Transverse colon (tissue), 4 donors: Measurements from ENCODE around the gene BANF2.

Experiments used
- POLR2AphosphoS5 ChIP-seq, 3 donors: sonication (generic); formaldehyde crosslinking; IDR thresholded peaks; one replicate each; pipeline ENCODE4 v1.6.1; 2016; ENCODE audit warnings: antibody characterized with exemption in 3 of 3
- TF ChIP-seq, protein P1 (sequence below), 5 experiments: fragments of 200-600 bp in 3 of 5; fragments of 450-650 bp in 2 of 5; sonication (generic) in 3 of 5; IDR thresholded peaks; 1 replicate in 2 of 5; 2 replicates in 3 of 5; pipeline ENCODE4 v1.5.1; 2016 to 2017; ENCODE audit warnings: antibody characterized with exemption in 5 of 5, inconsistent platforms in 3 of 5, mild to moderate bottlenecking in 2 of 5, moderate library complexity in 1 of 5

DNA sequence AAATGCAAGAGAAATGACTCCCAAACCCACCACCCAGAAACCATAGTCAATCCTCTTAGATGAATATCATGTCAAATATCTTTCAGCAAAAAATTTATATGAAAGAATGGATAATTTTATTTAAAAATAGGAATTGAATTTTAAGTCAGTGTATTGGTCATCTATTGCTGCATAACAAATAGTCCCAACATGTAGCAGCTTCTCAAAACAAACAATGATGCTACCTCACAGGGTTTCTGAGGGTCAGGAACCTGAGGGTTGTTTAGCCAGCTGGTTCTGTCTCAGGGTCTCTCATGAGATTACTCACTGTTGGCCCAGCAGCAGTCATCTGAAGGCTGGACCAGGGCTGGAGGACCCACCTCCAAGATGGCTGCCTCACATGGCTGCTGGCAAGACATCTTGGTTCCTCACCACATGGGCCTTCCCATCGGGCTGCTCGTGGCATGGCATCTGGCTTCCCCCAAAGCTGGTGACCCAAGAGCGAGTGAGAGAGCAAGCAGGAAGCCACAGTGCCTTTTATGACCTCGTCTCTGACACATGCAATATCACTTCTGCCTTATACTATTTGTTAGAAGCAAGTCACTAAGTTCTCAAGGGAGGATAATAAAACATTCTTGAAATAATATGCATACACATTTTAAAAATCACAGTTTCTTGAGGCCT, 36.3 kb downstream of the BANF2 start:
- TF ChIP-seq, protein P1, sequence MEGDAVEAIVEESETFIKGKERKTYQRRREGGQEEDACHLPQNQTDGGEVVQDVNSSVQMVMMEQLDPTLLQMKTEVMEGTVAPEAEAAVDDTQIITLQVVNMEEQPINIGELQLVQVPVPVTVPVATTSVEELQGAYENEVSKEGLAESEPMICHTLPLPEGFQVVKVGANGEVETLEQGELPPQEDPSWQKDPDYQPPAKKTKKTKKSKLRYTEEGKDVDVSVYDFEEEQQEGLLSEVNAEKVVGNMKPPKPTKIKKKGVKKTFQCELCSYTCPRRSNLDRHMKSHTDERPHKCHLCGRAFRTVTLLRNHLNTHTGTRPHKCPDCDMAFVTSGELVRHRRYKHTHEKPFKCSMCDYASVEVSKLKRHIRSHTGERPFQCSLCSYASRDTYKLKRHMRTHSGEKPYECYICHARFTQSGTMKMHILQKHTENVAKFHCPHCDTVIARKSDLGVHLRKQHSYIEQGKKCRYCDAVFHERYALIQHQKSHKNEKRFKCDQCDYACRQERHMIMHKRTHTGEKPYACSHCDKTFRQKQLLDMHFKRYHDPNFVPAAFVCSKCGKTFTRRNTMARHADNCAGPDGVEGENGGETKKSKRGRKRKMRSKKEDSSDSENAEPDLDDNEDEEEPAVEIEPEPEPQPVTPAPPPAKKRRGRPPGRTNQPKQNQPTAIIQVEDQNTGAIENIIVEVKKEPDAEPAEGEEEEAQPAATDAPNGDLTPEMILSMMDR (IDR thresholded peaks at IDR 0.05), result no peak
- TF ChIP-seq POLR2AphosphoS5 (IDR thresholded peaks at IDR 0.05), result no peak
